ENCODE measurements around the gene TMEM170B.

DNA sequence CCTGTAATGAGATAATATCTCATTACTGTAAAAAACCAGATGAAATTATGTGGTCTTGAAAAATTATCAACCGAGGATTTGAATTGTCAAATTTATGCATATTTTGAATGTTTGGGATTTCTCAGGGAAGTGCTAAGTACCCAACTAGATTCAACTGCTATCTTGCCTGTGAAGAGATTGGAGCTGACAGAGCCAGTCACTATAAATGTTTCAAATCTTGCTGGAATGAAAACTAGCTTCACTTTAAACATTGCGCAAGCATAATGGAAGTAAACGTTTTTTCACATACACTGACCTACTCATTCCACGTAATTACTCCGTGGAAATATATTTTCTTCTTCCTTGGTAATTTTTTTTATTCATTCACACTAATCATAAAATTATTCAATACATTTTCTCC is 46.7 kb downstream of the TMEM170B start:
- TF ChIP-seq EZH2 (IDR thresholded peaks at IDR 0.05; ENCODE audit: low read length, missing control alignments), result no peak
- TF ChIP-seq, protein P1, sequence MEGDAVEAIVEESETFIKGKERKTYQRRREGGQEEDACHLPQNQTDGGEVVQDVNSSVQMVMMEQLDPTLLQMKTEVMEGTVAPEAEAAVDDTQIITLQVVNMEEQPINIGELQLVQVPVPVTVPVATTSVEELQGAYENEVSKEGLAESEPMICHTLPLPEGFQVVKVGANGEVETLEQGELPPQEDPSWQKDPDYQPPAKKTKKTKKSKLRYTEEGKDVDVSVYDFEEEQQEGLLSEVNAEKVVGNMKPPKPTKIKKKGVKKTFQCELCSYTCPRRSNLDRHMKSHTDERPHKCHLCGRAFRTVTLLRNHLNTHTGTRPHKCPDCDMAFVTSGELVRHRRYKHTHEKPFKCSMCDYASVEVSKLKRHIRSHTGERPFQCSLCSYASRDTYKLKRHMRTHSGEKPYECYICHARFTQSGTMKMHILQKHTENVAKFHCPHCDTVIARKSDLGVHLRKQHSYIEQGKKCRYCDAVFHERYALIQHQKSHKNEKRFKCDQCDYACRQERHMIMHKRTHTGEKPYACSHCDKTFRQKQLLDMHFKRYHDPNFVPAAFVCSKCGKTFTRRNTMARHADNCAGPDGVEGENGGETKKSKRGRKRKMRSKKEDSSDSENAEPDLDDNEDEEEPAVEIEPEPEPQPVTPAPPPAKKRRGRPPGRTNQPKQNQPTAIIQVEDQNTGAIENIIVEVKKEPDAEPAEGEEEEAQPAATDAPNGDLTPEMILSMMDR (conservative IDR thresholded peaks at IDR 0.05 in 1 of 2, IDR thresholded peaks at IDR 0.05 in 1 of 2; ENCODE audit: low read depth in 1 of 2, low read length in 2 of 2), result no peak
